Stimulated activated naive CD8-positive, alpha-beta T cell treated with anti-CD3 and anti-CD28 coated beads, Interleukin-15, Interleukin-2, amounts not matched to agents 100 U/mL and 50 U/mL, for 24 hours (primary cell): ENCODE data around the gene SLC24A2.

Experiments
- ATAC-seq: fragments of 150-1000 bp; cut with Tn5 transposase; one replicate; pipeline ENCODE4 v1.10.0; 2021
- DNase-seq: peaks from one replicate; pipeline ENCODE4 v3.0.0; 2021

SLC24A2 gene

GRCh38 chr9:19757745-19758144 lies 31.1 kb downstream of the SLC24A2 start:
- no peak for ATAC-seq
- DNase-seq = no peak

- ATAC-seq = no peak
- DNase-seq = no peak
These were observed 33.9 kb downstream of the SLC24A2 start for GRCh38 chr9:19754921-19755320.

- peak; percentile 55 for ATAC-seq
These were observed 40.3 kb downstream of the SLC24A2 start for GRCh38 chr9:19748278-19749126.

GRCh38 chr9:19746223-19746622 lies 42.6 kb downstream of the SLC24A2 start:
- DNase-seq (no peak), ATAC-seq (no peak)

More at GRCh38 chr9:19748278-19749126, 40.3 kb downstream of the SLC24A2 start:
- DNase-seq = no peak

- ATAC-seq (no peak), DNase-seq (no peak)
These were observed 47.7 kb downstream of the SLC24A2 start for GRCh38 chr9:19741178-19741577.
